ENCODE data around the gene TP73. TPM values are rescaled to one million over a fixed set of nuclear protein-coding genes. Genes with fewer than 3 reads are reported as not detected.

The TP73 gene
- total RNA-seq, result 0.36 TPM in 1 of 2 replicates, not detected in the other

DNA sequence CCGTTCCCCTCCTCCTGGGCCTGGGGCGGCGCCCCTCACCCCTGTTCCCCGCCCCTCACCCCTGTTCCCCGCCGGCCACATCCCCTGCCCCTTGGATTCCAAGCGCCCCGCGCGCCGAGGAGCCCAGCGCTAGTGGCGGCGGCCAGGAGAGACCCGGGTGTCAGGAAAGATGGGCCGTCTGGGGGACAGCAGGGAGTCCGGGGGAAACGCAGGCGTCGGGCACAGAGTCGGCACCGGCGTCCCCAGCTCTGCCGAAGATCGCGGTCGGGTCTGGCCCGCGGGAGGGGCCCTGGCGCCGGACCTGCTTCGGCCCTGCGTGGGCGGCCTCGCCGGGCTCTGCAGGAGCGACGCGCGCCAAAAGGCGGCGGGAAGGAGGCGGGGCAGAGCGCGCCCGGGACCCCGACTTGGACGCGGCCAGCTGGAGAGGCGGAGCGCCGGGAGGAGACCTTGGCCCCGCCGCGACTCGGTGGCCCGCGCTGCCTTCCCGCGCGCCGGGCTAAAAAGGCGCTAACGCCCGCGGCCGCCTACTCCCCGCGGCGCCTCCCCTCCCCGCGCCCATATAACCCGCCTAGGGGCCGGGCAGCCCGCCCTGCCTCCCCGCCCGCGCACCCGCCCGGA lies at the start of gene TP73:
Gene TP73, plus strand, starts transcription at position 587 of the 618 bp plus-strand sequence. CDS start 29,850 bp downstream, outside the sequence.

DNA sequence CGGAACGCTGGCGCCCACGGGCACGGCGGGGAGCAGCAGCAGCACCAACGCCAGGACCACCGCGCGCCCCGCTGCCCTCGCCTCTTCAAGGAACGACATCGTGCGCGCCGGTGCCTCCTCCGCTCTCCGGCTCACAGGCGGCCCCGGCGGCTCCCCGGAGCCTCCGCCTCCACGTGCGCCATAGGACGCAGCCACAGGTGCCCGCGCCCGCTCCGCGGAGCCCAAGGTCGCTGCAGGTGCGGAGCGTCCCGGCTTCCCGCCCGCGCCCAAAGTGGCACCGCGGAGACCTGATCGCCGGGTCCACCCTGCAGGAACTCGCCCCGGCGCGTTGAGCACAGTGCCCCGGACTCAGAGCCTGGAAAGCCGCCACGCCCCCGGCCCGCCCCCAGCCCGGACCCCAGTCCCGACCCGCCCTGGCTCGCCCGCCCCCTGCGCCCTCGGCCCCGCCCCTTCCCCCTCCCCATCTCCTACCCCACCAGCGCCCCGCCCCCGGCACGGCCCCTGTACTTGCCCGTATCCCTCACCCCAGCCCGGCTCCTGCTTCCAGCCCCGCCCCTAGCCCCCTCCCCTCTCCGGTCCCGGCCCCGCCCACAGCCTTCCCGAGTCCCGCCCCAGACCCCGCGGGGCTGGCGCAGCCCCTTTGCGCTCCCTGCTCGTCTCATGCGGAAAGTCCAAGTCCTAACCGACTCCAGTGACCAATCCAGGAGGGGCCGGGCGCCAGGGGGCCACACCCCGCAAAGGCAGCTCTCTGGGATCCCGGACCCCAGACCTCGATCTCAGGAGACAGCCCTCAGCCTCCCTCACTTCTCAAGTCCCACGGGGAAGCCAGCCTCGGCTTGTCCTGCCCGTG lies 40.9 kb upstream of the TP73 start, which contains the start of gene MEGF6:
Gene MEGF6, minus strand, starts transcription at position 339 of the 850 bp plus-strand sequence. Its CDS starts 240 bp downstream, at position 99.

GRCh38 chr1:3624200-3625136 lies 27.8 kb upstream of the TP73 start, which contains the start of gene TPRG1L:
TSS of gene TPRG1L (plus strand) at chr1:3625015. CDS start at chr1:3625073, 58 bp downstream.

DNA sequence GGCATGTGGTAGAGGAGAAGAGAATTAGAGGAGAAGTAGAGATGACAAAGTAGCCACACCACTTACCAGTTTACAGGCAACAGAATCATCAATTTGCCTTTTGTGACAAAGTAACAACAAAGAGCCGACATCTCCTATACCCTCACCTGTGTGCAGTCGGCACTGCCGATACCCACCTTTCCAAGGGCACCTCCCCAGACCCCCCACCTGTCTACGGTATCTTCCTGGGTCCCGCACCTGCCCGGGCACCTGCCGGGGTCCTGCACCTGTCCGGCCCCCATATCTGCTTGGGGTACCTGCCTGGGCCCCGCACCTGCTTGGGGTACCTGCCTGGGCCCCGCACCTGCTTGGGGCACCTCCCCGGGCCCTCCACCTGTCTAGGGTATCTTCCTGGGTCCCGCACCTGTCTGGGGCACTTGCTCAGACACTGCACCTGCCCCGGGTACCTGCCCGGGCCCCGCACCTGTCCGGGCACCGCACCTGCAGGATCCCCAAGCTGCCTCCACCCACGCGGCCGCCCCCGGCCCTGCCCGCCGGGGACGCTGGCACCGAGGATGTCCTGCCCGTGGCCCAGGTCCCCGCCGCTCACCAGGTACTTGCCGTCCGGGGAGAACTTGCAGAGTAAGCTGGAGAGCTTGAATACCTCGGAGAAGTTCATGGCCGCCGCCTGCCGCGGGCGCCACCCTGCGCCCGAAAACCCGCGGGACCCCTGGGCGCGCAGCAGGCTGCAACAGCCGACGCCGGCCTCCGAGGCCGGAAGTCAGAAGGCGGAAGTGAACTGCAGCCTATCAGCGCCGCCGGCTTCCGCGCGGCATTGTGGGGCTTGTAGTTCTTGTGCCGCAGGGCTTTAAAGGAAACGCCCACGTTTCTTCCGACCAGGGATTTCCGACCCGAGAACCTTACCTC lies 2.7 kb upstream of the TP73 start, which contains the start of gene WRAP73:
Gene WRAP73, minus strand, starts transcription at position 762 of the 906 bp plus-strand sequence. Its CDS starts 104 bp downstream, at position 658.

DNA sequence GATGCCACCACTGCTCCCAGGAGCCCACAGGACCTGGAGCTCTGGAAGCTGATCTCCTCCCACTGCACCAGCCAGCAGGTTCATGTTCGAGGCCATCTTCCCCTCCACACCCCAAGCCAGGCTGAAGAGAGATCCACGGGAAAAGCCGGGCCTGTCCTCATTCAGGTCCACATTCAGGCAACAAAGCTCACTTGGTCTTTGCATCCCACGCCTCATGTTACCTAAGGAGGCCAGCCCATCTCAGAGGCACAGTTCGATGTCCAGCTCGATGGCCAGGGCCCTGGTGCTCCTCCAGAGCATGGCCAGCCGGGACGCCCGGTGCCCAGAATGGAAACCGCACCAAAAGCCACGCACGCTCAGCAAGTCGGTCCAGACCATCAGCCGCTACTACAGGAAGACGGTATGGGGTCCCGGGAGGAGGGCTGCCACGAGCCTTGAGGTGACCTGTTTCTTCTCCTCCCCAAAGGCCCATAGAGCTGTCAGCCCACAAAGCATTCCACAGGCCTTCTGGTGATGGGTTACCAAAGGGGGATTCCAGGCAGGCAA lies 100.2 kb downstream of the TP73 start, which contains the start of gene CCDC27:
Gene CCDC27, plus strand, starts transcription at position 51 of the 546 bp plus-strand sequence. Its CDS starts 32 bp downstream, at position 83.

DNA sequence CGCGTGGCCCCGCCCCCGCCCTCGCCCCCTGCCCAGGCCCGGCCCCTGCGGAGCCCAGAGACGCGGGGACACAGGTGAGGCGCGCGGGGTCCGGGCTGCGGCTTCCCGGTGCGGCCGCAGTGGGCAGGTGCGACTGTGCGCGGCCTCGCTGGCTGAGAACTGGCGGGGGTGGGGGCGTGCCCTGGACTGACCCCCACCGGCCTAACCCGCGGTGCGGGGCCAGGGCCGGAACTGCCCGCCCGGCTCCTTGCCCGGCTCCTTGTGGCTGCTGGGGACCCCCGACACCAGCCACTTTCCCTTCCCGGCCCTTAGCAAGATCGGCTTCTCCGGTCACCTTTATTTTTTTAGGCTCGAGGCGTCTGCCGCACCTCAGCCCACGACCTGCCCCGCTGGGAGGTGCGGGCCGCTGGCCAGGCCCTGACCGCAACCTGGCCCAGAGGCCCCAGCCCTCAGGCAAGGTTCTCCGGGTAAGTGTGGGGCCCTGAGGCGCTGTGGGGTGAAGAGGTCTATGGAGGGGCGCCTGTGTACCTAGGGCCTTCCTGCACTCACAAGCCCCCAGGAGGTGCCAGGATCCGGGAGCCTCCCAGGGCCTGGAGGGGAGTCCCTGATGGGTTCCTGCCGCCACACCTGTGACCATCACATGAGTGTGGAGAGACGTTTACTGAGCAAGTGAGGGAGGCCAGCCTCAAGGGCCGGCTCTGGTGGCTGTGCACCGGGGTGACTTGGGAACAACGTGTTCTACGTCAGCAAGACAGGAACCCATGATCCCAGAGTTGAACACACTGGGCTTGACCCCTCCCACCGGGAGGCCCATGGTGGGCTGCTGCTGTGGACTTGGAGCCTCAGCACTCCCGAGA lies 120.6 kb downstream of the TP73 start, which contains the start of gene SMIM1:
Gene SMIM1, plus strand, starts transcription at position 35 of the 857 bp plus-strand sequence. CDS start 2,625 bp downstream, outside the sequence.

Other genes with a start within 250 kb of the TP73 start
- 18.1 and 22.8 TPM in 2 replicates for gene ARHGEF16, start 197.9 kb upstream of the TP73 start, total RNA-seq
- 0.68 and 3.1 TPM in 2 replicates for gene MEGF6, start 41.0 kb upstream of the TP73 start, total RNA-seq
- 26.0 and 28.8 TPM in 2 replicates for gene TPRG1L, start 27.5 kb upstream of the TP73 start, total RNA-seq
- gene WRAP73, start 2.4 kb upstream of the TP73 start, total RNA-seq, result 22.8 and 27.0 TPM in 2 replicates
- not detected in 2 replicates for gene CCDC27, start 99.9 kb downstream of the TP73 start, total RNA-seq
- gene SMIM1, start 120.2 kb downstream of the TP73 start, total RNA-seq, result 0.68 and 1.1 TPM in 2 replicates
- 43.4 and 46.7 TPM in 2 replicates for gene LRRC47, start 144.0 kb downstream of the TP73 start, total RNA-seq
- gene CEP104, start 204.7 kb downstream of the TP73 start, total RNA-seq, result 39.6 and 71.7 TPM in 2 replicates
- 3.4 and 4.5 TPM in 2 replicates for gene DFFB, start 205.0 kb downstream of the TP73 start, total RNA-seq
- 36.9 and 55.0 TPM in 2 replicates for gene C1orf174, start 247.8 kb downstream of the TP73 start, total RNA-seq